GM23338 (cell line): ENCODE data around the gene AOPEP. TPM values are rescaled to one million over a fixed set of nuclear protein-coding genes. Genes with fewer than 3 reads are reported as not detected.

Experiments used
- ATAC-seq: fragments of 200-7000 bp; cut with Tn5 transposase; 3 replicates; pipeline ENCODE4 v1.9.1; 2020
- DNase-seq: peaks from one replicate; pipeline ENCODE4 v3.0.0-alpha.2; 2015; ENCODE audit warnings: low spot score
- H2AFZ ChIP-seq: fragments of 200-600 bp; sonication (generic); 2 replicates; pipeline ENCODE4 v1.8.0; 2016; ENCODE audit warnings: antibody characterized with exemption, mild to moderate bottlenecking, moderate library complexity
- H3F3A ChIP-seq: fragments of 200-600 bp; sonication (generic); replicated peaks from 2 replicates; pipeline ENCODE4 v1.8.0; 2017; ENCODE audit warnings: antibody characterized with exemption, mixed run types, low read depth
- H3K27ac ChIP-seq: fragments of 200-600 bp; sonication (generic); 2 replicates; pipeline ENCODE4 v1.6.1; 2016; ENCODE audit warnings: low read depth
- H3K27me3 ChIP-seq: fragments of 200-600 bp; sonication (generic); 2 replicates; pipeline ENCODE4 v1.8.0; 2016; ENCODE audit warnings: mild to moderate bottlenecking, mixed run types, moderate library complexity; ENCODE audit not compliant: insufficient read depth
- H3K36me3 ChIP-seq: fragments of 200-600 bp; sonication (generic); 2 replicates; pipeline ENCODE4 v1.8.0; 2016; ENCODE audit warnings: mild to moderate bottlenecking; ENCODE audit not compliant: insufficient read depth
- H3K4me1 ChIP-seq: fragments of 200-600 bp; sonication (generic); 2 replicates; pipeline ENCODE4 v1.8.0; 2016; ENCODE audit warnings: mild to moderate bottlenecking, moderate library complexity; ENCODE audit not compliant: insufficient read depth
- H3K4me2 ChIP-seq: fragments of 200-600 bp; sonication (generic); 2 replicates; pipeline ENCODE4 v1.7.1; 2017; ENCODE audit warnings: mixed run types
- H3K4me3 ChIP-seq: fragments of 200-600 bp; sonication (generic); 2 replicates; pipeline ENCODE4 v1.6.1; 2016; ENCODE audit warnings: mixed run types
- H3K79me2 ChIP-seq: fragments of 200-600 bp; sonication (generic); replicated peaks from 2 replicates; pipeline ENCODE4 v1.8.0; 2017; ENCODE audit warnings: mild to moderate bottlenecking; ENCODE audit not compliant: insufficient read depth
- H3K9me2 ChIP-seq: fragments of 200-600 bp; sonication (generic); 2 replicates; pipeline ENCODE4 v1.8.0; 2017; ENCODE audit not compliant: insufficient read depth
- H4K20me1 ChIP-seq: fragments of 200-600 bp; sonication (generic); replicated peaks from 2 replicates; pipeline ENCODE4 v1.8.0; 2017; ENCODE audit warnings: mild to moderate bottlenecking; ENCODE audit not compliant: insufficient read depth
- H3K27ac Mint-ChIP-seq: 2 replicates; pipeline ENCODE4 v1.8.0; 2020; ENCODE audit warnings: inconsistent platforms, mild to moderate bottlenecking, moderate library complexity, mixed read lengths
- H3K27me3 Mint-ChIP-seq: 3 replicates; pipeline ENCODE4 v1.8.0; 2022; ENCODE audit warnings: low read depth, mild to moderate bottlenecking, moderate library complexity, mixed read lengths, inconsistent platforms; ENCODE audit not compliant: insufficient read depth, poor library complexity
- H3K36me3 Mint-ChIP-seq: 3 replicates; pipeline ENCODE4 v1.8.0; 2021; ENCODE audit warnings: low read depth, mild to moderate bottlenecking, inconsistent platforms, moderate library complexity, mixed read lengths
- H3K4me1 Mint-ChIP-seq: 3 replicates; pipeline ENCODE4 v1.8.0; 2020; ENCODE audit warnings: mild to moderate bottlenecking, inconsistent platforms, mixed read lengths
- H3K4me3 Mint-ChIP-seq: 3 replicates; pipeline ENCODE4 v1.8.0; 2021; ENCODE audit warnings: moderate library complexity, mild to moderate bottlenecking, inconsistent platforms, mixed read lengths
- H3K9me3 Mint-ChIP-seq: 3 replicates; pipeline ENCODE4 v1.8.0; 2020; ENCODE audit warnings: moderate library complexity, mild to moderate bottlenecking, inconsistent platforms, mixed read lengths
- CREB1 ChIP-seq: fragments of 250-450 bp; sonication (Bioruptor Pico); IDR thresholded peaks from 2 replicates; pipeline ENCODE4 v1.5.0; 2020; ENCODE audit warnings: low read depth, mild to moderate bottlenecking, moderate library complexity
- EZH2 ChIP-seq: fragments of 200-600 bp; sonication (generic); IDR thresholded peaks from one replicate; pipeline ENCODE4 v1.8.0; 2017; ENCODE audit warnings: antibody characterized with exemption, mild to moderate bottlenecking, low read depth; ENCODE audit not compliant: unreplicated experiment
- NANOG ChIP-seq: IDR thresholded peaks from 2 replicates; pipeline ENCODE4 v1.6.1; 2016; ENCODE audit warnings: antibody characterized with exemption, borderline replicate concordance
- POLR2AphosphoS5 ChIP-seq: IDR thresholded peaks from 2 replicates; pipeline ENCODE4 v1.6.1; 2016; ENCODE audit warnings: antibody characterized with exemption, low read depth
- STAT1 ChIP-seq: IDR thresholded peaks from one replicate; pipeline ENCODE4 v1.6.1; 2016; ENCODE audit warnings: antibody characterized with exemption; ENCODE audit not compliant: unreplicated experiment
- ZNF114 ChIP-seq: fragments of 250-450 bp; sonication (Bioruptor Pico); IDR thresholded peaks from 2 replicates; pipeline ENCODE4 v1.5.0; 2020; ENCODE audit warnings: mild to moderate bottlenecking, moderate library complexity
- ZNF331 ChIP-seq: fragments of 250-450 bp; sonication (Bioruptor Pico); IDR thresholded peaks from 2 replicates; pipeline ENCODE4 v1.5.0; 2020; ENCODE audit warnings: low read depth, mild to moderate bottlenecking, moderate library complexity
- polyA plus RNA-seq: library from polyadenylated mRNA; unstranded; fragments of >200 nt; fragmentation: Nextera tagmentation; extraction: Ambion mirVana; gene quantifications from 2 replicates; pipeline ENCODE4 v1.2.1, GENCODE V29; 2016
- total RNA-seq: library from RNA; depleted of rRNA; stranded (reverse); fragments of >200 nt; shearing (Covaris generic); gene quantifications from 2 replicates; pipeline ENCODE4 v1.2.3, GENCODE V29; 2014
- TF ChIP-seq, protein P1 (sequence below): fragments of 250-450 bp; sonication (Bioruptor Pico); IDR thresholded peaks from 2 replicates; pipeline ENCODE4 v1.5.0; 2020; ENCODE audit warnings: mild to moderate bottlenecking, moderate library complexity
- TF ChIP-seq, protein P2 (sequence below): IDR thresholded peaks from 2 replicates; pipeline ENCODE4 v1.6.1; 2016; ENCODE audit warnings: antibody characterized with exemption

The AOPEP gene
- total and polyA plus RNA-seq, 2 experiments from 2014 or later: 7.0 to 16.5 TPM

DNA sequence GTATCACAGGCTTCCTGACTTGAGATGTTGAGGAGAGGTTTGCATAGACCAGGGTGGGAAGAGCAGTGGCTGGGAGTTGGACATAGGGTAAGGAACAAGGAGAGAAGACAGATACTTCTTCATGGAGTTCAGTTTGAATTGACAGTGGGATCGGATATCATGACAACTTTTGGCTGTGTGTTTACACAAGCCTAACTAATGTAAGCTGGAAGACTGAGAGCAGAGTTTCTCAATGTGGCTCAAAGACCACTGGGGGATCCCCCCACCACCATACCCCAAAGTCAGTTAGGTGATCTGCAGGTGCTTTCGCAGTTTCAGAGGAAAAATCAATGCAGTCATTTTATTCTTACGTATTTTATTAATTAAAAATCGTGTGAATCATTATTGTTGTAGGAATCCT is 125.9 kb downstream of the AOPEP start (continued):
- TF ChIP-seq, protein P1, sequence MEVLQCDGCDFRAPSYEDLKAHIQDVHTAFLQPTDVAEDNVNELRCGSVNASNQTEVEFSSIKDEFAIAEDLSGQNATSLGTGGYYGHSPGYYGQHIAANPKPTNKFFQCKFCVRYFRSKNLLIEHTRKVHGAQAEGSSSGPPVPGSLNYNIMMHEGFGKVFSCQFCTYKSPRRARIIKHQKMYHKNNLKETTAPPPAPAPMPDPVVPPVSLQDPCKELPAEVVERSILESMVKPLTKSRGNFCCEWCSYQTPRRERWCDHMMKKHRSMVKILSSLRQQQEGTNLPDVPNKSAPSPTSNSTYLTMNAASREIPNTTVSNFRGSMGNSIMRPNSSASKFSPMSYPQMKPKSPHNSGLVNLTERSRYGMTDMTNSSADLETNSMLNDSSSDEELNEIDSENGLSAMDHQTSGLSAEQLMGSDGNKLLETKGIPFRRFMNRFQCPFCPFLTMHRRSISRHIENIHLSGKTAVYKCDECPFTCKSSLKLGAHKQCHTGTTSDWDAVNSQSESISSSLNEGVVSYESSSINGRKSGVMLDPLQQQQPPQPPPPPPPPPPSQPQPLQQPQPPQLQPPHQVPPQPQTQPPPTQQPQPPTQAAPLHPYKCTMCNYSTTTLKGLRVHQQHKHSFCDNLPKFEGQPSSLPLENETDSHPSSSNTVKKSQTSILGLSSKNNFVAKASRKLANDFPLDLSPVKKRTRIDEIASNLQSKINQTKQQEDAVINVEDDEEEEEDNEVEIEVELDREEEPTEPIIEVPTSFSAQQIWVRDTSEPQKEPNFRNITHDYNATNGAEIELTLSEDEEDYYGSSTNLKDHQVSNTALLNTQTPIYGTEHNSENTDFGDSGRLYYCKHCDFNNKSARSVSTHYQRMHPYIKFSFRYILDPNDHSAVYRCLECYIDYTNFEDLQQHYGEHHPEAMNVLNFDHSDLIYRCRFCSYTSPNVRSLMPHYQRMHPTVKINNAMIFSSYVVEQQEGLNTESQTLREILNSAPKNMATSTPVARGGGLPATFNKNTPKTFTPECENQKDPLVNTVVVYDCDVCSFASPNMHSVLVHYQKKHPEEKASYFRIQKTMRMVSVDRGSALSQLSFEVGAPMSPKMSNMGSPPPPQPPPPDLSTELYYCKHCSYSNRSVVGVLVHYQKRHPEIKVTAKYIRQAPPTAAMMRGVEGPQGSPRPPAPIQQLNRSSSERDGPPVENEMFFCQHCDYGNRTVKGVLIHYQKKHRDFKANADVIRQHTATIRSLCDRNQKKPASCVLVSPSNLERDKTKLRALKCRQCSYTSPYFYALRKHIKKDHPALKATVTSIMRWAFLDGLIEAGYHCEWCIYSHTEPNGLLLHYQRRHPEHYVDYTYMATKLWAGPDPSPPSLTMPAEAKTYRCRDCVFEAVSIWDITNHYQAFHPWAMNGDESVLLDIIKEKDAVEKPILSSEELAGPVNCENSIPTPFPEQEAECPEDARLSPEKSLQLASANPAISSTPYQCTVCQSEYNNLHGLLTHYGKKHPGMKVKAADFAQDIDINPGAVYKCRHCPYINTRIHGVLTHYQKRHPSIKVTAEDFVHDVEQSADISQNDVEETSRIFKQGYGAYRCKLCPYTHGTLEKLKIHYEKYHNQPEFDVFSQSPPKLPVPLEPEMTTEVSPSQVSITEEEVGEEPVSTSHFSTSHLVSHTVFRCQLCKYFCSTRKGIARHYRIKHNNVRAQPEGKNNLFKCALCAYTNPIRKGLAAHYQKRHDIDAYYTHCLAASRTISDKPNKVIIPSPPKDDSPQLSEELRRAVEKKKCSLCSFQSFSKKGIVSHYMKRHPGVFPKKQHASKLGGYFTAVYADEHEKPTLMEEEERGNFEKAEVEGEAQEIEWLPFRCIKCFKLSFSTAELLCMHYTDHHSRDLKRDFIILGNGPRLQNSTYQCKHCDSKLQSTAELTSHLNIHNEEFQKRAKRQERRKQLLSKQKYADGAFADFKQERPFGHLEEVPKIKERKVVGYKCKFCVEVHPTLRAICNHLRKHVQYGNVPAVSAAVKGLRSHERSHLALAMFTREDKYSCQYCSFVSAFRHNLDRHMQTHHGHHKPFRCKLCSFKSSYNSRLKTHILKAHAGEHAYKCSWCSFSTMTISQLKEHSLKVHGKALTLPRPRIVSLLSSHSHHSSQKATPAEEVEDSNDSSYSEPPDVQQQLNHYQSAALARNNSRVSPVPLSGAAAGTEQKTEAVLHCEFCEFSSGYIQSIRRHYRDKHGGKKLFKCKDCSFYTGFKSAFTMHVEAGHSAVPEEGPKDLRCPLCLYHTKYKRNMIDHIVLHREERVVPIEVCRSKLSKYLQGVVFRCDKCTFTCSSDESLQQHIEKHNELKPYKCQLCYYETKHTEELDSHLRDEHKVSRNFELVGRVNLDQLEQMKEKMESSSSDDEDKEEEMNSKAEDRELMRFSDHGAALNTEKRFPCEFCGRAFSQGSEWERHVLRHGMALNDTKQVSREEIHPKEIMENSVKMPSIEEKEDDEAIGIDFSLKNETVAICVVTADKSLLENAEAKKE (CRISPR knock-in tag): no peak
- no peak for TF ChIP-seq POLR2AphosphoS5
- no peak for TF ChIP-seq STAT1
- TF ChIP-seq NANOG: no peak
- TF ChIP-seq ZNF331 (CRISPR knock-in tag): no peak
- TF ChIP-seq CREB1 (CRISPR knock-in tag): no peak
- TF ChIP-seq, protein P2, sequence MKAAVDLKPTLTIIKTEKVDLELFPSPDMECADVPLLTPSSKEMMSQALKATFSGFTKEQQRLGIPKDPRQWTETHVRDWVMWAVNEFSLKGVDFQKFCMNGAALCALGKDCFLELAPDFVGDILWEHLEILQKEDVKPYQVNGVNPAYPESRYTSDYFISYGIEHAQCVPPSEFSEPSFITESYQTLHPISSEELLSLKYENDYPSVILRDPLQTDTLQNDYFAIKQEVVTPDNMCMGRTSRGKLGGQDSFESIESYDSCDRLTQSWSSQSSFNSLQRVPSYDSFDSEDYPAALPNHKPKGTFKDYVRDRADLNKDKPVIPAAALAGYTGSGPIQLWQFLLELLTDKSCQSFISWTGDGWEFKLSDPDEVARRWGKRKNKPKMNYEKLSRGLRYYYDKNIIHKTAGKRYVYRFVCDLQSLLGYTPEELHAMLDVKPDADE: no peak

DNA sequence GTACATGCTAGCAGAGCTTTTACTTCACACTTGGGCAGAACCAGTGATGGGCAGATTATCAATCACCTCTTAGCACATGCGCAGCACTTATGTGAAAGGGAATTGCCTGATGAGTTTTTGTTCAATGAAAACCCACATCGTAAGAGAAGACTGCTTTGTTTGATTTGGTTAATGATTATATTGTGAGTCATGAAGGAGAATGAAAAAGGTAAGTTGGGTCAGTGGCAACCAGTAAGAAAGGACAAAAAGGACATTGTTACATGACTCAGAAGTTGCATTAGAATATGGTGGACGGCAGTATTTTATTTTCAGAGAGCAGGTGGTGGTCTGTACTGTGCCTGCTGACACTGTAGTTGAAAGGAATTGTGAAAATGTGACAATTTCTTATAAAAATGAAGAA is 127.4 kb downstream of the AOPEP start:
- no peak overlapping the region for H3K4me3 Mint-ChIP-seq
- no peak for ATAC-seq
- no peak for TF ChIP-seq ZNF114
- TF ChIP-seq ZNF331 (CRISPR knock-in tag): no peak
- TF ChIP-seq EZH2: no peak
- TF ChIP-seq, protein P1 (CRISPR knock-in tag): no peak
- no peak for TF ChIP-seq NANOG

More for the DNA sequence above, 127.4 kb downstream of the AOPEP start:
- Histone ChIP-seq H3K4me3 (no peak overlapping the region), H4K20me1 (peaks cover 5% of the 10 kb centered on the region; the same call in 1 of the 2 replicates), H3K4me1 (no peaks in the 10 kb centered on the region), H3K27ac (no peak overlapping the region), H3K27me3 (no peaks in the 10 kb centered on the region), H3K4me2 (no peak overlapping the region), H3K79me2 (no peaks in the 10 kb centered on the region), H3K36me3 (no peaks in the 10 kb centered on the region), H3F3A (no peaks in the 10 kb centered on the region), H2AFZ (no peak overlapping the region), H3K9me2 (0 out of 2 replicates have a peak, but pooled peaks cover 3% of the 10 kb centered on the region)
- peaks cover 4% of the 10 kb centered on the region; the same call in 1 of the 3 replicates for H3K36me3 Mint-ChIP-seq
- no peak overlapping the region for H3K27ac Mint-ChIP-seq
- no peak for DNase-seq
- no peaks in the 10 kb centered on the region for H3K9me3 Mint-ChIP-seq
- peaks cover 5% of the 10 kb centered on the region; the same call in 1 of the 3 replicates for H3K4me1 Mint-ChIP-seq
- H3K27me3 Mint-ChIP-seq: no peaks in the 10 kb centered on the region
